ENCODE results near the gene LY6G6C. TPM values are rescaled to one million over a fixed set of nuclear protein-coding genes. Genes with fewer than 3 reads are reported as not detected.

The LY6G6C gene
- total and polyA plus RNA-seq, 2 of the 13 experiments (the other 11 are each of a cell fraction or from before 2014, with no cell fraction given): 0.15 TPM; not detected in 1

GRCh38 chr6:31717499-31718222 is 3.9 kb downstream of the LY6G6C start (continued):
- TF ChIP-seq, protein P1, sequence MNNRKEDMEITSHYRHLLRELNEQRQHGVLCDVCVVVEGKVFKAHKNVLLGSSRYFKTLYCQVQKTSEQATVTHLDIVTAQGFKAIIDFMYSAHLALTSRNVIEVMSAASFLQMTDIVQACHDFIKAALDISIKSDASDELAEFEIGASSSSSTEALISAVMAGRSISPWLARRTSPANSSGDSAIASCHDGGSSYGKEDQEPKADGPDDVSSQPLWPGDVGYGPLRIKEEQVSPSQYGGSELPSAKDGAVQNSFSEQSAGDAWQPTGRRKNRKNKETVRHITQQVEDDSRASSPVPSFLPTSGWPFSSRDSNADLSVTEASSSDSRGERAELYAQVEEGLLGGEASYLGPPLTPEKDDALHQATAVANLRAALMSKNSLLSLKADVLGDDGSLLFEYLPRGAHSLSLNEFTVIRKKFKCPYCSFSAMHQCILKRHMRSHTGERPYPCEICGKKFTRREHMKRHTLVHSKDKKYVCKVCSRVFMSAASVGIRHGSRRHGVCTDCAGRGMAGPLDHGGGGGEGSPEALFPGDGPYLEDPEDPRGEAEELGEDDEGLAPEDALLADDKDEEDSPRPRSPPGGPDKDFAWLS (CRISPR knock-in tag; IDR thresholded peaks at IDR 0.05; ENCODE audit: borderline replicate concordance): no peak
- TF ChIP-seq ZNF773 (CRISPR knock-in tag; IDR thresholded peaks at IDR 0.05; ENCODE audit: borderline replicate concordance): no peak

- 43% methylated on average over 9 of the region's 16 CpGs for WGBS (ENCODE audit: low lambda C conversion rate)
- ATAC-seq: no peak
- Histone ChIP-seq H3K4me3 (replicated peaks in 1 of 3; ENCODE audit: insufficient read depth in 1 of 3, low read depth in 2 of 3, low read length in 3 of 3) (no peak within 1 kb of the TSS; a peak in 1 of 6 replicates), H3K27ac (ENCODE audit: extremely low read length, insufficient read depth, low read length) (no peak within 1 kb of the TSS), H3K4me1 (ENCODE audit: insufficient read depth, low read length) (peaks cover 25% of the 10 kb centered on the region), H3K4me2 (ENCODE audit: low read depth, low read length) (peak within 1 kb of the TSS; percentile 63), H3K79me2 (ENCODE audit: insufficient read depth, low read length) (no peaks in the 10 kb centered on the region), H3K36me3 (replicated peaks in 1 of 2; ENCODE audit: control insufficient read depth in 1 of 2, insufficient read depth in 2 of 2, low read length in 2 of 2) (no peaks in the 10 kb centered on the region), H3K27me3 (ENCODE audit: control insufficient read depth in 1 of 2, insufficient read depth in 2 of 2, low read length in 2 of 2) (peaks cover 12 to 51% of the 10 kb centered on the region in 2 experiments; a peak in 4 of 5 replicates), H2AFZ (ENCODE audit: low read length) (peak within 1 kb of the TSS; percentile 5), H3K9me3 (ENCODE audit: low read length) (no peaks in the 10 kb centered on the region), H3K9ac (ENCODE audit: insufficient read depth, low read depth, low read length) (no peak within 1 kb of the TSS), H4K20me1 (ENCODE audit: insufficient read depth, low read length) (no peaks in the 10 kb centered on the region)
- ChIA-PET CTCF (ENCODE audit: low intra/inter-chr PET ratio, low total read pairs) (no interaction called here), POLR2A (interaction anchor here (0.6 to 5.1 kb wide), 12 partner anchors 9 to 187 kb away, joined by 3 to 31 read pairs (median 3); partner anchors contain the start of genes ABHD16A, DDAH2, HSPA1B and VARS1)
- intact Hi-C loops (cut with micrococcal nuclease; ENCODE audit: unreplicated experiment) (loop anchor here (5.0 kb wide), 1 partner anchor 33 kb away; the partner anchor contains the start of gene LY6G5C), in situ Hi-C loops (cut with HindIII; ENCODE audit: extremely low pct_ligation_motif_present, low pct_unique_long_range_greater_than_20kb) (no loop called here)
- DNase-seq (ENCODE audit: low spot score): no peak
- BruUV-seq (replicated peaks): no TSS peak
- no peak for FAIRE-seq
- TF ChIP-seq ZNF225 (CRISPR knock-in tag; IDR thresholded peaks at IDR 0.05) (0 out of 2 replicates have a peak, but pooled peaks have one; percentile 56), ZNF3 (CRISPR knock-in tag; IDR thresholded peaks at IDR 0.05) (no peak), HNRNPLL (IDR thresholded peaks at IDR 0.05; ENCODE audit: low read depth, low read length, poor library complexity, severe bottlenecking) (peak; percentile 23), HOXD1 (CRISPR knock-in tag; IDR thresholded peaks at IDR 0.05) (0 out of 2 replicates have a peak, but pooled peaks have one; percentile 35)
- TF ChIP-seq, protein P2, sequence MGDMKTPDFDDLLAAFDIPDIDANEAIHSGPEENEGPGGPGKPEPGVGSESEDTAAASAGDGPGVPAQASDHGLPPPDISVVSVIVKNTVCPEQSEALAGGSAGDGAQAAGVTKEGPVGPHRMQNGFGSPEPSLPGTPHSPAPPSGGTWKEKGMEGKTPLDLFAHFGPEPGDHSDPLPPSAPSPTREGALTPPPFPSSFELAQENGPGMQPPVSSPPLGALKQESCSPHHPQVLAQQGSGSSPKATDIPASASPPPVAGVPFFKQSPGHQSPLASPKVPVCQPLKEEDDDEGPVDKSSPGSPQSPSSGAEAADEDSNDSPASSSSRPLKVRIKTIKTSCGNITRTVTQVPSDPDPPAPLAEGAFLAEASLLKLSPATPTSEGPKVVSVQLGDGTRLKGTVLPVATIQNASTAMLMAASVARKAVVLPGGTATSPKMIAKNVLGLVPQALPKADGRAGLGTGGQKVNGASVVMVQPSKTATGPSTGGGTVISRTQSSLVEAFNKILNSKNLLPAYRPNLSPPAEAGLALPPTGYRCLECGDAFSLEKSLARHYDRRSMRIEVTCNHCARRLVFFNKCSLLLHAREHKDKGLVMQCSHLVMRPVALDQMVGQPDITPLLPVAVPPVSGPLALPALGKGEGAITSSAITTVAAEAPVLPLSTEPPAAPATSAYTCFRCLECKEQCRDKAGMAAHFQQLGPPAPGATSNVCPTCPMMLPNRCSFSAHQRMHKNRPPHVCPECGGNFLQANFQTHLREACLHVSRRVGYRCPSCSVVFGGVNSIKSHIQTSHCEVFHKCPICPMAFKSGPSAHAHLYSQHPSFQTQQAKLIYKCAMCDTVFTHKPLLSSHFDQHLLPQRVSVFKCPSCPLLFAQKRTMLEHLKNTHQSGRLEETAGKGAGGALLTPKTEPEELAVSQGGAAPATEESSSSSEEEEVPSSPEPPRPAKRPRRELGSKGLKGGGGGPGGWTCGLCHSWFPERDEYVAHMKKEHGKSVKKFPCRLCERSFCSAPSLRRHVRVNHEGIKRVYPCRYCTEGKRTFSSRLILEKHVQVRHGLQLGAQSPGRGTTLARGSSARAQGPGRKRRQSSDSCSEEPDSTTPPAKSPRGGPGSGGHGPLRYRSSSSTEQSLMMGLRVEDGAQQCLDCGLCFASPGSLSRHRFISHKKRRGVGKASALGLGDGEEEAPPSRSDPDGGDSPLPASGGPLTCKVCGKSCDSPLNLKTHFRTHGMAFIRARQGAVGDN (CRISPR knock-in tag; IDR thresholded peaks at IDR 0.05): peak; percentile 30; the same call in 1 of the 2 replicates
Observed at GRCh38 chr6:31715022-31715958, 6.3 kb downstream of the LY6G6C start, which contains the start of gene LY6G6D. TSS of gene LY6G6D (plus strand) at chr6:31715348. CDS start at chr6:31715356, 8 bp downstream.

Data from HepG2 (cell line).